WTC11 (cell line): ENCODE measurements around the gene TMEM141. TPM values are rescaled to one million over a fixed set of nuclear protein-coding genes. Genes with fewer than 3 reads are reported as not detected.

Source experiments
- ATAC-seq: fragments of 200-7000 bp; cut with Tn5 transposase; 2 replicates; pipeline ENCODE4 v1.10.0; 2021; ENCODE audit warnings: mild to moderate bottlenecking, moderate library complexity
- CTCF ChIA-PET: fragments of 300-600 bp; sonication (Branson Sonifier 250); formaldehyde crosslinking; loops from one replicate; lab custom pipeline; 2021; ENCODE audit warnings: antibody characterized with exemption; lab: Charles Lee
- POLR2A ChIA-PET: fragments of 350-600 bp; sonication (Branson Sonifier 250); formaldehyde crosslinking; loops from one replicate; lab custom pipeline; 2021; ENCODE audit warnings: antibody characterized with exemption; lab: Charles Lee
- DNase-seq: peaks from one replicate; pipeline ENCODE4 v3.0.0; 2021; ENCODE audit warnings: low spot score
- H3K27ac Mint-ChIP-seq: 2 replicates; pipeline ENCODE4 v1.8.0; 2021; ENCODE audit warnings: mixed read lengths
- H3K27me3 Mint-ChIP-seq: 2 replicates; pipeline ENCODE4 v1.8.0; 2021; ENCODE audit warnings: low read depth, mild to moderate bottlenecking, moderate library complexity, mixed read lengths
- H3K36me3 Mint-ChIP-seq: 2 replicates; pipeline ENCODE4 v1.8.0; 2021; ENCODE audit warnings: mixed read lengths
- H3K4me1 Mint-ChIP-seq: 2 replicates; pipeline ENCODE4 v1.8.0; 2022; ENCODE audit warnings: mixed read lengths
- H3K4me3 Mint-ChIP-seq: 2 replicates; pipeline ENCODE4 v1.8.0; 2021; ENCODE audit warnings: mild to moderate bottlenecking, moderate library complexity, mixed read lengths
- H3K9me3 Mint-ChIP-seq: 2 replicates; pipeline ENCODE4 v1.8.0; 2021; ENCODE audit warnings: mixed read lengths
- ESRRA ChIP-seq: sonication (generic); formaldehyde crosslinking; IDR thresholded peaks from 2 replicates; pipeline ENCODE4 v1.8.1; 2022; ENCODE audit warnings: mild to moderate bottlenecking, missing genetic modification reagents, borderline replicate concordance
- FOXK1 ChIP-seq: sonication (generic); formaldehyde crosslinking; IDR thresholded peaks from 2 replicates; pipeline ENCODE4 v1.8.0; 2022; ENCODE audit warnings: mild to moderate bottlenecking, moderate library complexity, missing genetic modification reagents
- FOXP1 ChIP-seq: sonication (generic); formaldehyde crosslinking; IDR thresholded peaks from 2 replicates; pipeline ENCODE4 v1.8.0; 2022; ENCODE audit warnings: missing genetic modification reagents, mild to moderate bottlenecking, moderate library complexity, borderline replicate concordance
- IRF2 ChIP-seq: sonication (generic); formaldehyde crosslinking; IDR thresholded peaks from 2 replicates; pipeline ENCODE4 v1.8.0; 2022; ENCODE audit warnings: low read depth, missing genetic modification reagents, borderline replicate concordance
- NFYB ChIP-seq: sonication (generic); formaldehyde crosslinking; conservative IDR thresholded peaks from 2 replicates; pipeline ENCODE4 v1.8.0; 2022; ENCODE audit warnings: low read depth, missing genetic modification reagents
- ZNF263 ChIP-seq: sonication (generic); formaldehyde crosslinking; IDR thresholded peaks from 2 replicates; pipeline ENCODE4 v1.8.1; 2022; ENCODE audit warnings: low read depth, mild to moderate bottlenecking, moderate library complexity, missing genetic modification reagents
- ZNF317 ChIP-seq: sonication (generic); formaldehyde crosslinking; IDR thresholded peaks from 2 replicates; pipeline ENCODE4 v1.8.1; 2023; ENCODE audit warnings: low read depth, mild to moderate bottlenecking, moderate library complexity, missing genetic modification reagents, borderline replicate concordance
- ZNF423 ChIP-seq: fragments of 250-450 bp; sonication (Bioruptor Pico); IDR thresholded peaks from 2 replicates; pipeline ENCODE4 v2.1.2; 2022; ENCODE audit warnings: mild to moderate bottlenecking, moderate library complexity
- ZNF425 ChIP-seq: fragments of 250-450 bp; sonication (Bioruptor Pico); conservative IDR thresholded peaks from 2 replicates; pipeline ENCODE4 v1.9.0; 2021; ENCODE audit warnings: mild to moderate bottlenecking
- total RNA-seq: library from RNA; stranded (reverse); gene quantifications from 3 replicates; pipeline ENCODE4 v1.2.3, GENCODE V29; 2021
- TF ChIP-seq, protein P1 (sequence below): fragments of 250-450 bp; sonication (Bioruptor Pico); IDR thresholded peaks from 2 replicates; pipeline ENCODE4 v1.8.0; 2021; ENCODE audit warnings: mild to moderate bottlenecking
- TF ChIP-seq, protein P2 (sequence below): sonication (generic); formaldehyde crosslinking; IDR thresholded peaks from 2 replicates; pipeline ENCODE4 v1.8.1; 2023; ENCODE audit warnings: mild to moderate bottlenecking, moderate library complexity, missing genetic modification reagents
- TF ChIP-seq, protein P3 (sequence below): sonication (generic); formaldehyde crosslinking; IDR thresholded peaks from 2 replicates; pipeline ENCODE4 v1.8.0; 2022; ENCODE audit warnings: mild to moderate bottlenecking, missing genetic modification reagents

TMEM141 gene
- total RNA-seq, 1 experiment from 2014 or later, result 72.0 TPM

- TF ChIP-seq, protein P1, sequence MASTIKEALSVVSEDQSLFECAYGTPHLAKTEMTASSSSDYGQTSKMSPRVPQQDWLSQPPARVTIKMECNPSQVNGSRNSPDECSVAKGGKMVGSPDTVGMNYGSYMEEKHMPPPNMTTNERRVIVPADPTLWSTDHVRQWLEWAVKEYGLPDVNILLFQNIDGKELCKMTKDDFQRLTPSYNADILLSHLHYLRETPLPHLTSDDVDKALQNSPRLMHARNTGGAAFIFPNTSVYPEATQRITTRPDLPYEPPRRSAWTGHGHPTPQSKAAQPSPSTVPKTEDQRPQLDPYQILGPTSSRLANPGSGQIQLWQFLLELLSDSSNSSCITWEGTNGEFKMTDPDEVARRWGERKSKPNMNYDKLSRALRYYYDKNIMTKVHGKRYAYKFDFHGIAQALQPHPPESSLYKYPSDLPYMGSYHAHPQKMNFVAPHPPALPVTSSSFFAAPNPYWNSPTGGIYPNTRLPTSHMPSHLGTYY (CRISPR knock-in tag), result no peak
These were observed 16.3 kb downstream of the TMEM141 start, which contains the start of gene RABL6 (continued) for GRCh38 chr9:136807281-136808074.

GRCh38 chr9:136808075-136808805 is 17.1 kb downstream of the TMEM141 start:
- ChIA-PET CTCF (interaction anchor here (0.5 to 3.8 kb wide), 14 partner anchors 8 to 242 kb away, joined by 3 to 32 read pairs (median 4); partner anchors contain the start of genes AJM1 and TMEM141), POLR2A (interaction anchor here (1.1 to 1.4 kb wide), 2 partner anchors 14 to 39 kb away, joined by 3 to 5 read pairs; no protein-coding TSS in a partner anchor)
- Mint-ChIP-seq H3K27ac (0 out of 2 replicates have a peak overlapping the region, but pooled peaks have one; percentile 31), H3K4me3 (peak overlapping the region; percentile 86), H3K36me3 (peaks cover 21% of the 10 kb centered on the region), H3K9me3 (no peaks in the 10 kb centered on the region), H3K27me3 (peaks cover 18% of the 10 kb centered on the region), H3K4me1 (peaks cover 21% of the 10 kb centered on the region)
- ATAC-seq, result peak; percentile 3
- TF ChIP-seq NFYB (no peak), IRF2 (no peak), ZNF423 (CRISPR knock-in tag) (no peak), ZNF263 (CRISPR knock-in tag) (0 out of 2 replicates have a peak, but pooled peaks have one; percentile 7), ESRRA (CRISPR knock-in tag) (no peak), FOXK1 (no peak), ZNF317 (CRISPR knock-in tag) (0 out of 2 replicates have a peak, but pooled peaks have one; percentile 11)
- TF ChIP-seq, protein P2, sequence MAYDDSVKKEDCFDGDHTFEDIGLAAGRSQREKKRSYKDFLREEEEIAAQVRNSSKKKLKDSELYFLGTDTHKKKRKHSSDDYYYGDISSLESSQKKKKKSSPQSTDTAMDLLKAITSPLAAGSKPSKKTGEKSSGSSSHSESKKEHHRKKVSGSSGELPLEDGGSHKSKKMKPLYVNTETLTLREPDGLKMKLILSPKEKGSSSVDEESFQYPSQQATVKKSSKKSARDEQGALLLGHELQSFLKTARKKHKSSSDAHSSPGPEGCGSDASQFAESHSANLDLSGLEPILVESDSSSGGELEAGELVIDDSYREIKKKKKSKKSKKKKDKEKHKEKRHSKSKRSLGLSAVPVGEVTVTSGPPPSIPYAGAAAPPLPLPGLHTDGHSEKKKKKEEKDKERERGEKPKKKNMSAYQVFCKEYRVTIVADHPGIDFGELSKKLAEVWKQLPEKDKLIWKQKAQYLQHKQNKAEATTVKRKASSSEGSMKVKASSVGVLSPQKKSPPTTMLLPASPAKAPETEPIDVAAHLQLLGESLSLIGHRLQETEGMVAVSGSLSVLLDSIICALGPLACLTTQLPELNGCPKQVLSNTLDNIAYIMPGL, result peak; percentile 29; the same call in 1 of the 2 replicates
- TF ChIP-seq, protein P3, sequence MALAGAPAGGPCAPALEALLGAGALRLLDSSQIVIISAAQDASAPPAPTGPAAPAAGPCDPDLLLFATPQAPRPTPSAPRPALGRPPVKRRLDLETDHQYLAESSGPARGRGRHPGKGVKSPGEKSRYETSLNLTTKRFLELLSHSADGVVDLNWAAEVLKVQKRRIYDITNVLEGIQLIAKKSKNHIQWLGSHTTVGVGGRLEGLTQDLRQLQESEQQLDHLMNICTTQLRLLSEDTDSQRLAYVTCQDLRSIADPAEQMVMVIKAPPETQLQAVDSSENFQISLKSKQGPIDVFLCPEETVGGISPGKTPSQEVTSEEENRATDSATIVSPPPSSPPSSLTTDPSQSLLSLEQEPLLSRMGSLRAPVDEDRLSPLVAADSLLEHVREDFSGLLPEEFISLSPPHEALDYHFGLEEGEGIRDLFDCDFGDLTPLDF, result no peak
- DNase-seq, result no peak

GRCh38 chr9:136808806-136809158 is 17.6 kb downstream of the TMEM141 start:
- peak overlapping the region; percentile 86 for H3K4me3 Mint-ChIP-seq
- H3K27me3 Mint-ChIP-seq, result peaks cover 13% of the 10 kb centered on the region
- TF ChIP-seq FOXP1 (CRISPR knock-in tag) (no peak), ZNF425 (CRISPR knock-in tag) (no peak)
- H3K4me1 Mint-ChIP-seq, result peaks cover 21% of the 10 kb centered on the region
- CTCF ChIA-PET, result interaction anchor here (0.5 to 3.8 kb wide), 9 partner anchors 9 to 524 kb away, joined by 3 to 32 read pairs (median 3); partner anchors contain the start of gene AJM1
- DNase-seq (no peak), ATAC-seq (no peak)
- 0 out of 2 replicates have a peak overlapping the region, but pooled peaks have one; percentile 31 for H3K27ac Mint-ChIP-seq
- POLR2A ChIA-PET, result no interaction called here
- peaks cover 25% of the 10 kb centered on the region for H3K36me3 Mint-ChIP-seq
- H3K9me3 Mint-ChIP-seq, result no peaks in the 10 kb centered on the region
